Activated effector memory CD4-positive, alpha-beta T cell treated with anti-CD3 and anti-CD28 coated beads, Interleukin-2, amount 50 U/mL, for 16 hours (primary cell): ENCODE results near the gene PRKAR2A.
"Not testable (repeated sequence)": the region's sequence is repeated elsewhere in the genome, so short reads cannot be mapped to it uniquely, and the experiment has no call there.

Experiments
- DNase-seq: peaks from one replicate; pipeline ENCODE4 v3.0.0-alpha.2; 2020

The PRKAR2A gene

DNA sequence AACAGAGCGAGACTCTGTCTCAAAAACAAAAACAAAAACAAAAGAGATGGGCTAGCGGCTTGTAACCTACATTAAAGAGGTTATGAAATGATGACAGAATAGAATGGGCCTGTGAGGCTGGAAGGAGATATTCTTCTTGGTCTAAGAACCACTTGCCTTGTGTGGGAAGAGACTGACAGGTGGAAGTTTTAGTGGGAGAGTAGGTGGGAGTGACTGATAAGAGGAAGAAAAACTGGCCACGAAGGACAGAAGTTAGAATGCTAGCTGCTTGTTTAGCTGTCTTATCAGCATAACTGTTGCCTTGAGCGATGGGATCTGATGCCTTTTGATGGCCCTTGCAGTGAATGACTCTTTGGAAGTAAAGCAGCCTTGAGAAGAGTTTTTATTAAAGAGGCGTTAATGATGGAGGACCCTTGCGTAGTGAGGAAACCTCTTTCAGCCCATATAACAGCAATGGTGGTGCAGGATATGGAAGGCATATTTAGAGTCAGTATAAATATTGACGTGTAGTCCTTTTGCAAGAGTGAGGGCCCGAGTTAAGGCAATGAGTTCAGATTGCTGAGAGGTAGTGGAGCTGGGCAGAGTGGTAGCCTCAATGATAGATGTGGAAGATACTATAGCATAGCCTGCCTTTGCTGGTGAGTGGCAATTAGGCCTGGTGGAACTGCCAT is 122.4 kb downstream of the PRKAR2A start:
- DNase-seq: not testable (repeated sequence)

DNA sequence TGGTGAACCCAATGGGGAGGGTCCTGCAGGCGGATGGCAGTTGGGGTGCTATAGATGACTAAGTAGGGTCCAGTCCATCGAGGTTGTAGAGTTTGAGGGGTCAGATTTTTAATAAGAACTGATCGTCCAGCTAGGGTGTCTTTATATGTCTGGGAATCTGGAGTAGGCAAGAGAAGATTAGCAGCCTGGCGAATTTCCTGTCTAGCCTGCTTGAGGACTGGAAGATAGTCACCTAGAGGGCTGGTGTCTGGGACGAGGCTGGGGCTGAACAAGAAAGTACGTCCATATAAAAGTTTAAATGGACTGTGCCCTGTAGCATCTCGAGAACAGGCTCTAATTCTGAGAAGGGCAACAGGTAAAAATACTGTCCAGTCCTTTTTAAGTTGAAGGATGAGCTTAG is 123.9 kb downstream of the PRKAR2A start:
- DNase-seq: no peak

DNA sequence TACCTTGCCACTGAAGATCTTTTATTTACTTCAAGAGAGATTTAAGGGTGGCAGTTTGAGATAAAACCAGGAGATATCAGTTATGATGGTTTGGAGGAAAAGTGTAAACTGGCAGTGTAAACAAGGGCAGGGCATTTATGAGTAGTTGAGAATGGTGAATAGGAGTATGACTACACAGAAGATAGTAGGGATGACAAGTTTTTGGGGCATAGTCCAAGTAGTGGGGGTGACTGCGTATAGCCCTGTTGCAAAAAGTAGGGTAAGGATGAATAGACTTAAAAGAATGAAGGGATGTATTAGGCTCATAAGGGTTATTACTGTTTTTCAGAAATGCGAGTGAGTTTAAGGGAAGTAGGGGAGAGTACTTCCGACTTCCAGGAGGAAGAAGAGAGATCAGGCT is 124.4 kb downstream of the PRKAR2A start:
- DNase-seq: not testable (repeated sequence)

DNA sequence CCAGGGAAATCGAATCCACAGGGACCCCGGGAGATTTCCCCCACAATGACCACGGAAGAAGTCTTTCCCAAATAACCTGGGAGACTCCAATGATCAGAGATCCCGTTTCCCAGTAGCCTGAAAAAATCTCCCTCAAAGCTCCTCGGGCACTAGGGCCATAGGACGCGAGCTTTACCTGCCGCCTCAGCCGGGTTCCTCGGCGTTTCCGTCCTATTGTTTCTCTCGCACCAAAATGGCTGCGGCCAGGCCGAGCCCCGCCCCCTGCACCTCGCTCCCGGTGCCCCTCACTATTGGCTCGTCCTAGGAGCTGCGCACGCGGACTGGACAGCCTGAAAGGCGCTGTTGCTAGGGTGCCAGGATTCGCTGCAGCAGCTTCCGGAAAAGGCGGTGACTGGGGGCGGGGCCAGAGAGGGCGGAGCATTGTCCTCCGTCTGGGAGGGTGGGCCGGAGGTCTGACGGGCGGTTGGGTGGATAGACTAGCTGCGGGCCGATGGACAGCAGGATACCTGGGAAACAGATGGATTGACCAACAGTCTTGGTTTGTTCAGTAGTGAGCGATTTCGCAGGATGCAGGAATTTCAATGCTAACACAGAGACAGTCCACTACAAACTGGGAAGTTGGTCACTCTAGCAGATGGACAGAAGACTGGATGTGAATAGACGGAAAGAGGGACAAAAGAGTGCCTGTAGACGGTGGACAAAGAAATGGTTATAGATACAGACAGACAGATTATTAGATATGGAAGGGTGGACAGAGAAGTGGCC is 130.5 kb downstream of the PRKAR2A start, which contains the start of gene IP6K2:
IP6K2 (minus strand) TSS at position 240 of the 765 bp plus-strand sequence. CDS start 21,930 bp downstream, outside the sequence.
- peak; percentile 100 for DNase-seq

DNA sequence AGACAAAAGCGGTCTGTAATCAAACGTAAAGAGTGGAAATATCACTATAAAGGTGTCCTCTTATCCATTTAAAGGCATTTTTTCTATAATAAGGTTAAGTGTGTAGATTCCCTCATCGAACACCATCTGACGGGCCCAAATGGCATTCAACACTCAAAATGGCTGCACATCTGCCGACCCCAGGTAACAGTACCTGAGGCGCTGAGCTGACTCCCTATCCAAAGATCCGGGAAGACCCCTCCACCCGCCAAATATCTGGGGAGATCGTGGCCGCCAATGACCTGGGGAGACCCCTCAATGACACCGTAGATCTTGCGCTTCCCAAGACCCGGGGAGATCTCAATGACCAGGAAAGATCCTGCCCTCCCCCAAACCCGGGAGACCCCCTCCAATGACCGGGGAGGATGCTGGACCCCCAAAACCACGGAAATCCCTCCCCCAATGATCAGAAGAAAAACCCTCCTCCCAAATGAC is 131.1 kb downstream of the PRKAR2A start:
- peak; percentile 72 for DNase-seq

DNA sequence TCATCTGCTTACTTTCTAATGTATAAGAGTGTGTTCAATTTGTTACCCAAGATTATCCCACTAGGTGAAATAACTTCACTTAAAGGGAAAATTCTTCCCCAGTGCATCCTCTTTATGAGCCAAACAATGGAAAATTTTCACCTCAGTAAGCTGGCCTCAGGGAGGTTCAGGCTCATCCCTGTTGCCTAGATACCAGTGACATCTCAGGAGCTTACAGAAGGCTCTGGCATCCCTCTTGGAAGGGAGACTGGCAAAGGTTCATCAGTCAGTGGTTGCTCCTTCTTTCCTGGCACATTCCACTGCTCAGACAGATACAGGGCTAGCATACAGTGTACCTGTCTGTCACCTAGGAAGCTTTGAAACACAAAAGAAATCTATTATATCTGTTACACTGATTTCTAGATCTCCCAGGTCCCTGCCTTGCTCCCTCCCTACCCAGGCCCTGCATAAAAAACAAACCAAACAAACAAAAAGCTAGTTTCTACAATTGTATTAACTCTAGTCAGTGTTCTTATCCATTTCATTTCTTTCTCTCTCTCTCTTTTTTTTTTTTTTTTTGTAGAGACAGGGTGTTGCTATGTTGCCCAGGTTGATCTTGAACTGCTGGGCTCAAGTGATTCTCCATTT is 132.4 kb downstream of the PRKAR2A start:
- no peak for DNase-seq

DNA sequence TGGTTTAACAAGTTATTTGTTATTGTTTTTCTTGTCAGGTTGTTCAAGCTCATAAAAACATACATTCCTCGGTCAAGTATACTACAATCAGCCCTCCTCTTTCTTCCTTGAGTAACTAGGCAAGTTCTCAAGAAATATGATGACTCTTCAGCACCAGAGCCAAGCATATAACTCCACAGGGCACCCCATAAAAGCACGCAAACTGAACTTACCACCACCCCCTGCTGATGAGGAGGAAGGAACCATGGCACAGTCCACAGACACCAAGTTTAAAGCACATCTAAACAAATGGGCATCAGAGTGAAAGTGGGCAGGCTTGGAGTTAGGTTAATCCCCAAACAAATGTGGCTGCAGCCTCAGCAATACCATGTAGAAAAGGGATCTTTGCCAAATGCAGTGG is 135.9 kb downstream of the PRKAR2A start:
- no peak for DNase-seq

DNA sequence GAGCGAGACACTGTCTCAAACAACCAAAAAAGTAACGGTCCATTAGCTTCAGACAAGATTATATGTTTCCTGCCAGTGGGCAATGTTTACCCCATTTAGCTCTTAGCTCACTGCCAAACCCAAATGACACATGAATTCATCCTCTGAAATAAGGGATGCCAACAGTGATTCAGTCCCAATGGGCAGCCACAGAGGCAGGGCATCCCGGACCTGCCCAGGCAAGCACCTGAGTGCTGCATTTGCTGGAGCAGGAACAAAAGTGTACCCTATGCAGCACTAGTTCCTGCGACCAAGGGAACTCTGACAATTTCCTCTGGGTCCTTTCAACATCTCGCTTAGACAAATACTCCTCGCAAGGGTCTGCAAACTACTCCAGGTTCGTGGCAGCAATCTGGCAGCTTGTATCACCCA is 138.6 kb downstream of the PRKAR2A start:
- DNase-seq: no peak

DNA sequence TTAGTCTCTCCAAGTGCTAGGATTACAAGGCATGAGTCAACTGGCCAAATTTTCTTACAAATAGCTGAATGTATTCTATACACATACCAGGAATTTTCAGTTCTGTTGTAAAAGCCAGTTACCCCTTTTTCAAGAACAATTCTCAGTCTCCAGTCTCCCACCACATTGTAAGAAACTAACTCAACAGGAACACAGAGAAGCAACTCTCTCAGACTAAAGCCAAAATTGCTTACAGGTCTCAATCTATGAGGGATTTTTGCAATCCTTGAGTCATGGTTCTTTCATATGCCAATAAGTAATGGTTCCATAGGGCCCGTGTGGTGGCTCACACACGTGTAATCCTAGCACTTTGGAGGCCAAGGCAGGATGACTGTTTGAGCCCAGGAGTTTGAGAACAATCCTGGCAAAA is 139.2 kb downstream of the PRKAR2A start:
- DNase-seq: no peak

DNA sequence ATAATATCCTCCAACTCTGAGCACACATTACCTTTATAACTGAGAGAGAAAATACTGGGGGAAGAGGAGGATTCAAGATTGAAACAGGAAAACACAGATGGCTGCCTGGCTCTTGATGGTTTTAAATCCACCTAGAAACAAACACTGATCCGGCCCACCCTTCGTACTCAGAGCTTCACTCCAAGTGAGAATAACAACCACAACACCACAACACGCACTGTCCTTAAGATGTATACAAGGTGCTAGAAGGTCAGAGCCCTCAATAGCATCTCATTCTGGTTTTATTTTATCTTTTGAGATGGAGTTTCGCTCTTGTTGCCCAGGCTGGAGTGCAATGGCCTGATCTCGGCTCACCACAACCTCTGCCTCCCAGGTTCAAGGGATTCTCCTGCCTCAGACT is 140.5 kb downstream of the PRKAR2A start:
- DNase-seq: no peak

DNA sequence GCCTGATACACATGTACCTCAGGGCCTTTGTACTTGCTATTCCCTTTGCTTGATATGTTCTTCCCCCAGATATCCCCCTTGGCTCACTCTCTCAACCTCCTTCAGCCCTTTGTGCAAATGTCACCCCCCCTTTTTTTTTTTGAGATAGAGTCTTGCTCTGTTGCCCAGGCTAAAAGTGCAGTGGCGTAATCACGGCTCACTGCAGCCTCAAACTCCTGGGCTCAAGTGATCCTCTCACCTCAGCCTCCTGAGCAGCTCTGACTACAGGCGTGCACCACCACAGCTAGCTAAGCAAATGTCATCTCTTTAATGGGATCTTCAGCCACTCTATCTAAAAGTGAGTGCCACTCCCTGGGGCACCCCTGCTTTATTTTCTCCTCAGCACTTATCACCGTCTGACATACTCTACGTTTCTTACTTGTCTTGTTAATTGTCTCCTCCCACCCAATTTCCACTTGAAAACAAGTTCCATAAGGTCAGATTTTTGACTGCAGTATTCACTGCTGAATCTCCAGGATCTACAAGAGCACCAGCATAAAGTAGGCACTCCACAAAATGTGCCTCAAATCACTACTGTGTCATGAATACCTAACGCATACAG is 145.3 kb downstream of the PRKAR2A start:
- DNase-seq: no peak

DNA sequence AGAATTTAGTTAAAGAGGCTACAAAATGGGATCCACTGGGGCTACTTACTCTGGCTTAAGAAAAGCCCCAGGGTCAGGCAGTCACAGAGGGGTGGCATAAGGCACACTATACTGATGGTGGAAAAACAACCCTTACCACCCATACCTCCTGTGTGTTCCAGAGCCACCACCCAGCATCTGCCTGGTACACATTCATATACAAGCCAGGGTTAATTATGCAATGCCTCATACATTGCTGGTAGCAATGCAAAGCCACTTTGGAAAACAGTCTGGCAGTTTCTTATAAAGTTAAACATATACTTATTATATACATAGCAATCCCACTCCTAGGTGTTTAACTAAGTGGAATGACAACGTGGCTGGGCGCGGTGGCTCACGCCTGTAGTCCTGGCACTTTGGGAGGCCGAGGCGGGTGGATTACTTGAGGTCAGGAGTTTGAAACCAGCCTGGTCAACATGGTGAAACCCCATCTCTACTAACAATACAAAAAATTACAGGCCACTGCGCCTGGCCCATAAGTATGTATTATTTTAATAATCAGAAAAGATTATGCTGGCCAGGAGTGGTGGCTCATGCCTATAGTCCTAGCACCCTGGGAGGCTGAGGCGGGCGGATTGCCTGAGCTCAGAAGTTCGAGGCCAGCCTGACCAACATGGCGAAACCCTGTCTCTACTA is 146.8 kb downstream of the PRKAR2A start:
- DNase-seq: no peak

DNA sequence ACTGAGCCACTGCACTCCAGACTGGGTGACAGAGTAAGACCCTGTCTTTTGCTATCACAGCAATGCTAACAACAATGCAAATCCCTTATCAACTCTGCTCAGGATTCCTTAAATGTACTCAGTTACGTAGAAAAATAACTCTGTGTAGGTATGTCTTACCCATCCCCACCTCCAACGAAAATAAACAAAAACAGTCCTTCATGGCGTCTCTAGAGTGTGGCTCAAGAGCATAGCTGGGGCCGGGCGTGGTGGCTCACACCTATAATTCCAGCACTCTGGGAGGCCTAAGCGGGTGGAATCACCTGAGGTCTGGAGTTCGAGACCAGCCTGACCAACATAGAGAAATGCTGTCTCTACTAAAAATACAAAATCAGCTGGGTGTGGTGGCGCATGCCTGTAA is 148.8 kb downstream of the PRKAR2A start:
- DNase-seq: no peak

DNA sequence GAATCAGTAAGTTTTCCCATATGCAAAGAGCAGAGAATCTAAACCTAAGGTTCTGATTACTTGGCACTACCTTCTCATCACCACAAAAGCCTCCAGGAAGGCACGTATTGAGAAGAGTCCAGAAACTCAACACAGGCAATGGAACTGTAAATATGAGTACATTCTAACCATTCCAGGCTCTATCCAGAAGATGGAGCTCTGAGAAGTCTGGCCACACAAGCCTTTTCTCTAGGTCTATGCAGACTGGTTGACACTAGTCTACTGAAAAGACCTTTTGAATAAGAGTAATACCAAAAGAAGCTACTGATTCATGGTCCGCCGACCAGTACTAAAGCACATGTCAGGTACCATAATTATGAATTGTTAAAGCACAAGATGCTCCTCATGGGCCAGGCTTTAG is 149.7 kb downstream of the PRKAR2A start:
- DNase-seq: no peak

DNA sequence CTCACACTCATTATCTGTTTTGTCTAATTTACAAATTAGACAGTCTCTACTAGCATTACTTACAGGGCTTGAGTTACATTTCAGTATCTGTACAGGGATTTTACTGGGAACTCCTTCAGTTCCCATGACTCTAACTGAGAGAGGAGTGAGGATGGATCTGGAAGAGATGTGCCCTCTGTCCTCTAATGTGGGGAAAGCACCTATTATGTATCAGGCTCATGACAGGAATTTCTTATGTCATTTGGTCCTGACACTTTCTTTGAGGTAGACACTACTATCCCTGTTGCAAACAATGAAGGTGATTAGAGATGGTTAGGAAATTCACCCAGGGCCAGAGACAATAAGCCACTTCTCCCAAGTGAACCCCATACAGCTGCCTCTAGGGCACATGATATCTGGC is 151.1 kb downstream of the PRKAR2A start:
- no peak for DNase-seq
